Keratinocyte (primary cell): ENCODE results near the gene NBEA.

Source experiments
- EZH2 ChIP-seq: IDR thresholded peaks from one replicate; pipeline ENCODE4 v1.6.1; 2012; ENCODE audit warnings: inconsistent platforms, mild to moderate bottlenecking, low read length, moderate library complexity
- TF ChIP-seq, protein P1 (sequence below), 3 experiments: IDR thresholded peaks in 1 of 3; conservative IDR thresholded peaks in 1 of 3; optimal IDR thresholded peaks in 1 of 3; 2 replicates in 2 of 3; 3 replicates in 1 of 3; pipeline versions ENCODE3 to v1.5.1; 2011; ENCODE audit warnings: low read length in 3 of 3, mild to moderate bottlenecking in 3 of 3, moderate library complexity in 2 of 3, control low read depth in 1 of 3, inconsistent platforms in 1 of 3; ENCODE audit not compliant: insufficient read depth in 2 of 3; ENCODE audit errors: extremely low read depth in 1 of 3

DNA sequence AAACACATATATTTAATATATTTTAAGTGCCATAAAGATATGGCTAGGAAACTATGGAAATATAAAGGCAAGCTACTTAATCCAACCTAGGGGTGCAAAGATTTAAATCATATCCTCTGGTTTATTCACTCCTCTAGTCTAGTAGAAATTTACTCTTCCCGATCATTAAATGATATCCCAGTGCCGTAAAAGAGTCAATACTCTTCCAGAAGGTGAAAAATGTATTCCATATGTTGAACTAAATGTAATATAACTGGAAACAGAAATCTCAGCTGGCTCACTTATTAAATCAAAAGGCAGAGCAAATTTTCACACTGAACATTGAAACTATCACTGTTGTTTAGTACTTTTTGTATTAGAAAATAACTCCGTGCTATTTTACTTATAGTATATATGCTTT lies 523.3 kb downstream of the NBEA start:
- TF ChIP-seq, protein P1, sequence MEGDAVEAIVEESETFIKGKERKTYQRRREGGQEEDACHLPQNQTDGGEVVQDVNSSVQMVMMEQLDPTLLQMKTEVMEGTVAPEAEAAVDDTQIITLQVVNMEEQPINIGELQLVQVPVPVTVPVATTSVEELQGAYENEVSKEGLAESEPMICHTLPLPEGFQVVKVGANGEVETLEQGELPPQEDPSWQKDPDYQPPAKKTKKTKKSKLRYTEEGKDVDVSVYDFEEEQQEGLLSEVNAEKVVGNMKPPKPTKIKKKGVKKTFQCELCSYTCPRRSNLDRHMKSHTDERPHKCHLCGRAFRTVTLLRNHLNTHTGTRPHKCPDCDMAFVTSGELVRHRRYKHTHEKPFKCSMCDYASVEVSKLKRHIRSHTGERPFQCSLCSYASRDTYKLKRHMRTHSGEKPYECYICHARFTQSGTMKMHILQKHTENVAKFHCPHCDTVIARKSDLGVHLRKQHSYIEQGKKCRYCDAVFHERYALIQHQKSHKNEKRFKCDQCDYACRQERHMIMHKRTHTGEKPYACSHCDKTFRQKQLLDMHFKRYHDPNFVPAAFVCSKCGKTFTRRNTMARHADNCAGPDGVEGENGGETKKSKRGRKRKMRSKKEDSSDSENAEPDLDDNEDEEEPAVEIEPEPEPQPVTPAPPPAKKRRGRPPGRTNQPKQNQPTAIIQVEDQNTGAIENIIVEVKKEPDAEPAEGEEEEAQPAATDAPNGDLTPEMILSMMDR (optimal IDR thresholded peaks at IDR 0.05 in 1 of 3, IDR thresholded peaks at IDR 0.05 in 1 of 3, conservative IDR thresholded peaks at IDR 0.05 in 1 of 3; ENCODE audit: extremely low read depth in 1 of 3, insufficient read depth in 2 of 3, low read length in 3 of 3) = no peak
- TF ChIP-seq EZH2 = no peak
